ENCODE measurements around the gene AKAP8L. TPM values are rescaled to one million over a fixed set of nuclear protein-coding genes. Genes with fewer than 3 reads are reported as not detected.
A peak's percentile ranks its signal among the peaks of the same experiment; 100 is the strongest.

Gene AKAP8L
- total RNA-seq, 1 experiment from 2014 or later, result 106 TPM

- H3K4me1 ChIP-seq (ENCODE audit: control insufficient read depth in 1 of 2, insufficient read depth in 2 of 2, low read length in 2 of 2), result peaks cover 15 to 38% of the 10 kb centered on the region in 2 experiments; a peak in 3 of 4 replicates
- intact Hi-C loops (cut with micrococcal nuclease), result loop anchor here (10.0 kb wide), 1 partner anchor 102 kb away; no protein-coding TSS in a partner anchor
- H2AFZ ChIP-seq (ENCODE audit: low read depth, low read length, poor library complexity, severe bottlenecking), result no peak overlapping the region
- ChIA-PET POLR2A (interaction anchor here (1.0 to 1.9 kb wide), 4 partner anchors 10 to 98 kb away, joined by 3 to 9 read pairs (median 4); partner anchors contain the start of gene AKAP8L), RAD21 (ENCODE audit: low non-redundant PET in 1 of 2, low total read pairs in 2 of 2, uncharacterized antibody in 2 of 2, unreplicated experiment in 2 of 2) (no interaction called here), CTCF (interaction anchor here (1.0 to 1.4 kb wide), 2 partner anchors 102 to 103 kb away, joined by 3 to 6 read pairs; no protein-coding TSS in a partner anchor)
- H3K27ac ChIP-seq (ENCODE audit: low read depth, low read length), result peak overlapping the region; percentile 48; the same call in 1 of the 2 replicates
- no peak overlapping the region for H3K4me2 ChIP-seq (ENCODE audit: low read length)
- no TSS peak for BruUV-seq (replicated peaks)
- no peak for ATAC-seq
- H3K27me3 ChIP-seq (ENCODE audit: insufficient read depth, low read length), result no peaks in the 10 kb centered on the region
- no peak overlapping the region for H3K4me3 ChIP-seq (replicated peaks in 1 of 2; ENCODE audit: low read depth in 1 of 2, low read length in 2 of 2)
- H3K9me2 ChIP-seq (ENCODE audit: insufficient read depth), result no peaks in the 10 kb centered on the region
- H3K79me2 ChIP-seq (ENCODE audit: insufficient read depth, low read length), result no peaks in the 10 kb centered on the region
- H3K9me3 ChIP-seq (ENCODE audit: control insufficient read depth in 1 of 2, insufficient read depth in 1 of 2, low read depth in 1 of 2, low read length in 2 of 2), result no peaks in the 10 kb centered on the region
- no peak overlapping the region for H3K9ac ChIP-seq (ENCODE audit: low read length)
- TF ChIP-seq REST (IDR thresholded peaks at IDR 0.05; ENCODE audit: low read depth) (no peak), CBX3 (IDR thresholded peaks at IDR 0.05; ENCODE audit: low read depth) (no peak), JUND (IDR thresholded peaks at IDR 0.05) (no peak), FOSL1 (IDR thresholded peaks at IDR 0.05; ENCODE audit: low read depth) (no peak), RAD21 (IDR thresholded peaks at IDR 0.05; ENCODE audit: low read depth) (no peak), ATF3 (IDR thresholded peaks at IDR 0.05) (no peak), TCF7L2 (IDR thresholded peaks at IDR 0.05; ENCODE audit: borderline replicate concordance, extremely low read depth, insufficient read depth, insufficient read length) (no peak), POLR2AphosphoS5 (IDR thresholded peaks at IDR 0.05; ENCODE audit: low read depth, low read length) (no peak), CEBPB (IDR thresholded peaks at IDR 0.05; ENCODE audit: low read depth) (no peak), EZH2 (IDR thresholded peaks at IDR 0.05) (no peak), SP1 (IDR thresholded peaks at IDR 0.05; ENCODE audit: low read depth) (no peak), CTCF (IDR thresholded peaks at IDR 0.05 in 2 of 3, conservative IDR thresholded peaks at IDR 0.05 in 1 of 3; ENCODE audit: borderline replicate concordance in 1 of 3, insufficient read depth in 1 of 3, low read depth in 2 of 3, low read length in 2 of 3) (no peak), SRF (IDR thresholded peaks at IDR 0.05; ENCODE audit: low read depth) (no peak), YY1 (IDR thresholded peaks at IDR 0.05; ENCODE audit: extremely low read depth, insufficient replicate concordance, low read depth, low read length) (no peak), ELF1 (IDR thresholded peaks at IDR 0.05; ENCODE audit: borderline replicate concordance, low read depth) (no peak), EGR1 (IDR thresholded peaks at IDR 0.05; ENCODE audit: low read depth) (no peak), ZFX (IDR thresholded peaks at IDR 0.05) (no peak), POLR2A (IDR thresholded peaks at IDR 0.05; ENCODE audit: borderline replicate concordance, extremely low read depth, insufficient read depth, insufficient read length) (no peak)
- TF ChIP-seq, protein P1, sequence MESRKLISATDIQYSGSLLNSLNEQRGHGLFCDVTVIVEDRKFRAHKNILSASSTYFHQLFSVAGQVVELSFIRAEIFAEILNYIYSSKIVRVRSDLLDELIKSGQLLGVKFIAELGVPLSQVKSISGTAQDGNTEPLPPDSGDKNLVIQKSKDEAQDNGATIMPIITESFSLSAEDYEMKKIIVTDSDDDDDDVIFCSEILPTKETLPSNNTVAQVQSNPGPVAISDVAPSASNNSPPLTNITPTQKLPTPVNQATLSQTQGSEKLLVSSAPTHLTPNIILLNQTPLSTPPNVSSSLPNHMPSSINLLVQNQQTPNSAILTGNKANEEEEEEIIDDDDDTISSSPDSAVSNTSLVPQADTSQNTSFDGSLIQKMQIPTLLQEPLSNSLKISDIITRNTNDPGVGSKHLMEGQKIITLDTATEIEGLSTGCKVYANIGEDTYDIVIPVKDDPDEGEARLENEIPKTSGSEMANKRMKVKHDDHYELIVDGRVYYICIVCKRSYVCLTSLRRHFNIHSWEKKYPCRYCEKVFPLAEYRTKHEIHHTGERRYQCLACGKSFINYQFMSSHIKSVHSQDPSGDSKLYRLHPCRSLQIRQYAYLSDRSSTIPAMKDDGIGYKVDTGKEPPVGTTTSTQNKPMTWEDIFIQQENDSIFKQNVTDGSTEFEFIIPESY (IDR thresholded peaks at IDR 0.05; ENCODE audit: extremely low read depth, insufficient replicate concordance, low read length), result no peak
- TF ChIP-seq, protein P2, sequence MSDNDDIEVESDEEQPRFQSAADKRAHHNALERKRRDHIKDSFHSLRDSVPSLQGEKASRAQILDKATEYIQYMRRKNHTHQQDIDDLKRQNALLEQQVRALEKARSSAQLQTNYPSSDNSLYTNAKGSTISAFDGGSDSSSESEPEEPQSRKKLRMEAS (IDR thresholded peaks at IDR 0.05), result no peak
- H4K20me1 ChIP-seq (ENCODE audit: insufficient read depth), result no peaks in the 10 kb centered on the region
- H3K36me3 ChIP-seq (ENCODE audit: control insufficient read depth in 1 of 2, insufficient read depth in 2 of 2, low read length in 2 of 2), result no peaks in the 10 kb centered on the region
- DNase-seq (ENCODE audit: low read depth, low spot score), result no peak
These were observed 34.3 kb upstream of the AKAP8L start for GRCh38 chr19:15453091-15453578.

Measured in HCT116 (cell line).